ENCODE results near the gene SPINDOC.
"Not testable (repeated sequence)": the region's sequence is repeated elsewhere in the genome, so short reads cannot be mapped to it uniquely, and the experiment has no call there.

The SPINDOC gene

GRCh38 chr11:63769042-63769713 is 44.1 kb upstream of the SPINDOC start:
- H3K27ac ChIP-seq: no peak overlapping the region
- peaks cover 15 to 23% of the 10 kb centered on the region in 2 experiments for H3K4me1 ChIP-seq (ENCODE audit: control insufficient read depth in 1 of 2, insufficient read depth in 1 of 2, low read depth in 1 of 2, low read length in 1 of 2)
- no peaks in the 10 kb centered on the region for H3K9me3 ChIP-seq
- TF ChIP-seq CTCF (IDR thresholded peaks at IDR 0.05): no peak
- peak overlapping the region; percentile 56 to 77 for H3K4me3 ChIP-seq (ENCODE audit: low read depth in 1 of 2, low read length in 1 of 2)
- peaks cover 79% of the 10 kb centered on the region for H3K27me3 ChIP-seq
- H3K36me3 ChIP-seq: no peaks in the 10 kb centered on the region

GRCh38 chr11:63769714-63770455 is 43.4 kb upstream of the SPINDOC start:
- H3K4me3 ChIP-seq (ENCODE audit: low read depth in 1 of 2, low read length in 1 of 2): peak overlapping the region; percentile 56 to 77
- no peak overlapping the region for H3K27ac ChIP-seq
- peaks cover 84% of the 10 kb centered on the region for H3K27me3 ChIP-seq
- H3K4me1 ChIP-seq (ENCODE audit: control insufficient read depth in 1 of 2, insufficient read depth in 1 of 2, low read depth in 1 of 2, low read length in 1 of 2): peaks cover 15 to 23% of the 10 kb centered on the region in 2 experiments
- H3K36me3 ChIP-seq: no peaks in the 10 kb centered on the region
- no peaks in the 10 kb centered on the region for H3K9me3 ChIP-seq
- no peak for TF ChIP-seq CTCF (IDR thresholded peaks at IDR 0.05)

GRCh38 chr11:63770763-63771162 is 42.5 kb upstream of the SPINDOC start:
- Histone ChIP-seq H3K4me1 (ENCODE audit: control insufficient read depth in 1 of 2, insufficient read depth in 1 of 2, low read depth in 1 of 2, low read length in 1 of 2) (peaks cover 15 to 23% of the 10 kb centered on the region in 2 experiments), H3K27me3 (peaks cover 92% of the 10 kb centered on the region), H3K4me3 (ENCODE audit: low read depth in 1 of 2, low read length in 1 of 2) (no peak overlapping the region), H3K27ac (no peak overlapping the region), H3K36me3 (no peaks in the 10 kb centered on the region), H3K9me3 (no peaks in the 10 kb centered on the region)
- no peak for TF ChIP-seq CTCF (IDR thresholded peaks at IDR 0.05)

- not testable (repeated sequence) for H3K36me3 ChIP-seq; H3K9me3 ChIP-seq; H3K27ac ChIP-seq; H3K4me3 ChIP-seq (ENCODE audit: low read depth in 1 of 2, low read length in 1 of 2)
- Histone ChIP-seq H3K4me1 (ENCODE audit: control insufficient read depth in 1 of 2, insufficient read depth in 1 of 2, low read depth in 1 of 2, low read length in 1 of 2) (peaks cover 15 to 23% of the 10 kb centered on the region in 2 experiments), H3K27me3 (peaks cover 90% of the 10 kb centered on the region)
Observed at GRCh38 chr11:63771741-63772318, 41.4 kb upstream of the SPINDOC start.

- no peak for TF ChIP-seq CTCF (IDR thresholded peaks at IDR 0.05)
- Histone ChIP-seq H3K4me3 (ENCODE audit: low read depth in 1 of 2, low read length in 1 of 2) (no peak overlapping the region), H3K27me3 (peaks cover 80% of the 10 kb centered on the region), H3K36me3 (no peaks in the 10 kb centered on the region), H3K27ac (no peak overlapping the region), H3K4me1 (ENCODE audit: control insufficient read depth in 1 of 2, insufficient read depth in 1 of 2, low read depth in 1 of 2, low read length in 1 of 2) (peaks cover 0 to 5% of the 10 kb centered on the region in 2 experiments), H3K9me3 (no peaks in the 10 kb centered on the region)
Observed at GRCh38 chr11:63775191-63775590, 38.1 kb upstream of the SPINDOC start.

- Histone ChIP-seq H3K9me3 (no peaks in the 10 kb centered on the region), H3K4me1 (ENCODE audit: control insufficient read depth in 1 of 2, insufficient read depth in 1 of 2, low read depth in 1 of 2, low read length in 1 of 2) (no peaks in the 10 kb centered on the region), H3K36me3 (no peaks in the 10 kb centered on the region), H3K4me3 (ENCODE audit: low read depth in 1 of 2, low read length in 1 of 2) (no peak overlapping the region), H3K27me3 (peaks cover 41% of the 10 kb centered on the region), H3K27ac (no peak overlapping the region)
- TF ChIP-seq CTCF (IDR thresholded peaks at IDR 0.05): no peak
Observed at GRCh38 chr11:63779039-63779438, 34.2 kb upstream of the SPINDOC start.
